Measurements from ENCODE around the gene ABL1. TPM values are rescaled to one million over a fixed set of nuclear protein-coding genes. Genes with fewer than 3 reads are reported as not detected.

ABL1 gene
- total and polyA plus RNA-seq, 2 of the 13 experiments (the other 11 are each of a cell fraction or from before 2014, with no cell fraction given), result 10.8 to 20.4 TPM

- TF ChIP-seq ZNF781 (CRISPR knock-in tag; IDR thresholded peaks at IDR 0.05; ENCODE audit: borderline replicate concordance, not compliant biosample characterization) (peak; percentile 23), ZNF776 (CRISPR knock-in tag; IDR thresholded peaks at IDR 0.05) (peak; percentile 72; the same call in 1 of the 2 replicates), ZNF160 (CRISPR knock-in tag; IDR thresholded peaks at IDR 0.05) (0 out of 2 replicates have a peak, but pooled peaks have one; percentile 36), KMT2B (CRISPR knock-in tag; IDR thresholded peaks at IDR 0.05) (peak; percentile 78), DNMT3B (CRISPR knock-in tag; conservative IDR thresholded peaks at IDR 0.05) (0 out of 2 replicates have a peak, but pooled peaks have one; percentile 71), MAZ (IDR thresholded peaks at IDR 0.05; ENCODE audit: borderline replicate concordance, low read depth, low read length) (peak; percentile 34; the same call in 1 of the 2 replicates), MAZ (CRISPR knock-in tag; IDR thresholded peaks at IDR 0.05; ENCODE audit: low read depth) (peak; percentile 65; the same call in 1 of the 2 replicates), ZNF678 (CRISPR knock-in tag; IDR thresholded peaks at IDR 0.05) (no peak), MED13 (CRISPR knock-in tag; IDR thresholded peaks at IDR 0.05) (peak; percentile 56; the same call in 1 of the 2 replicates), MAFF (IDR thresholded peaks at IDR 0.05; ENCODE audit: low read depth, low read length) (no peak), ZNF746 (CRISPR knock-in tag; IDR thresholded peaks at IDR 0.05) (0 out of 2 replicates have a peak, but pooled peaks have one; percentile 30), ZNF607 (CRISPR knock-in tag; IDR thresholded peaks at IDR 0.05; ENCODE audit: borderline replicate concordance) (peak; percentile 31; the same call in 1 of the 2 replicates), JUN (CRISPR knock-in tag; IDR thresholded peaks at IDR 0.05) (no peak), DMAP1 (CRISPR knock-in tag; IDR thresholded peaks at IDR 0.05) (peak; percentile 77; the same call in 1 of the 2 replicates), SOX6 (IDR thresholded peaks at IDR 0.05) (no peak), SOX6 (CRISPR knock-in tag; IDR thresholded peaks at IDR 0.05) (0 out of 2 replicates have a peak, but pooled peaks have one; percentile 36), HDAC2 (CRISPR knock-in tag; IDR thresholded peaks at IDR 0.05) (peak; percentile 16; the same call in 1 of the 2 replicates), ZNF660 (CRISPR knock-in tag; IDR thresholded peaks at IDR 0.05; ENCODE audit: borderline replicate concordance, low read depth) (no peak), HNRNPK (IDR thresholded peaks at IDR 0.05; ENCODE audit: low read depth, low read length, poor library complexity, severe bottlenecking) (no peak), TBX3 (IDR thresholded peaks at IDR 0.05; ENCODE audit: borderline replicate concordance) (0 out of 2 replicates have a peak, but pooled peaks have one; percentile 30), GABPB1 (CRISPR knock-in tag; IDR thresholded peaks at IDR 0.05) (peak; percentile 72), ZNF232 (CRISPR knock-in tag; IDR thresholded peaks at IDR 0.05; ENCODE audit: borderline replicate concordance) (0 out of 2 replicates have a peak, but pooled peaks have one; percentile 41)
- TF ChIP-seq, protein P1, sequence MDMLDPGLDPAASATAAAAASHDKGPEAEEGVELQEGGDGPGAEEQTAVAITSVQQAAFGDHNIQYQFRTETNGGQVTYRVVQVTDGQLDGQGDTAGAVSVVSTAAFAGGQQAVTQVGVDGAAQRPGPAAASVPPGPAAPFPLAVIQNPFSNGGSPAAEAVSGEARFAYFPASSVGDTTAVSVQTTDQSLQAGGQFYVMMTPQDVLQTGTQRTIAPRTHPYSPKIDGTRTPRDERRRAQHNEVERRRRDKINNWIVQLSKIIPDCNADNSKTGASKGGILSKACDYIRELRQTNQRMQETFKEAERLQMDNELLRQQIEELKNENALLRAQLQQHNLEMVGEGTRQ (IDR thresholded peaks at IDR 0.05; ENCODE audit: low read depth, low read length), result no peak
- TF ChIP-seq, protein P1 (CRISPR knock-in tag; IDR thresholded peaks at IDR 0.05; ENCODE audit: borderline replicate concordance), result no peak
- TF ChIP-seq, protein P2, sequence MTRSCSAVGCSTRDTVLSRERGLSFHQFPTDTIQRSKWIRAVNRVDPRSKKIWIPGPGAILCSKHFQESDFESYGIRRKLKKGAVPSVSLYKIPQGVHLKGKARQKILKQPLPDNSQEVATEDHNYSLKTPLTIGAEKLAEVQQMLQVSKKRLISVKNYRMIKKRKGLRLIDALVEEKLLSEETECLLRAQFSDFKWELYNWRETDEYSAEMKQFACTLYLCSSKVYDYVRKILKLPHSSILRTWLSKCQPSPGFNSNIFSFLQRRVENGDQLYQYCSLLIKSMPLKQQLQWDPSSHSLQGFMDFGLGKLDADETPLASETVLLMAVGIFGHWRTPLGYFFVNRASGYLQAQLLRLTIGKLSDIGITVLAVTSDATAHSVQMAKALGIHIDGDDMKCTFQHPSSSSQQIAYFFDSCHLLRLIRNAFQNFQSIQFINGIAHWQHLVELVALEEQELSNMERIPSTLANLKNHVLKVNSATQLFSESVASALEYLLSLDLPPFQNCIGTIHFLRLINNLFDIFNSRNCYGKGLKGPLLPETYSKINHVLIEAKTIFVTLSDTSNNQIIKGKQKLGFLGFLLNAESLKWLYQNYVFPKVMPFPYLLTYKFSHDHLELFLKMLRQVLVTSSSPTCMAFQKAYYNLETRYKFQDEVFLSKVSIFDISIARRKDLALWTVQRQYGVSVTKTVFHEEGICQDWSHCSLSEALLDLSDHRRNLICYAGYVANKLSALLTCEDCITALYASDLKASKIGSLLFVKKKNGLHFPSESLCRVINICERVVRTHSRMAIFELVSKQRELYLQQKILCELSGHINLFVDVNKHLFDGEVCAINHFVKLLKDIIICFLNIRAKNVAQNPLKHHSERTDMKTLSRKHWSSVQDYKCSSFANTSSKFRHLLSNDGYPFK (CRISPR knock-in tag; IDR thresholded peaks at IDR 0.05; ENCODE audit: borderline replicate concordance), result peak; percentile 69; the same call in 1 of the 2 replicates
Measured at GRCh38 chr9:130834371-130835336, at the start of gene ABL1 (continued).

Data from HepG2 (cell line).